IMR-90 (cell line): ENCODE results near the gene WDR6. TPM values are rescaled to one million over a fixed set of nuclear protein-coding genes. Genes with fewer than 3 reads are reported as not detected.

Experiments used
- ATAC-seq: fragments of 200-7000 bp; cut with Tn5 transposase; 2 replicates; pipeline ENCODE4 v1.9.1; 2020; ENCODE audit warnings: low read depth, mild to moderate bottlenecking, moderate library complexity
- BruUV-seq: library from RNA; stranded (reverse); fragments of 400-500 nt; replicated peaks from 2 replicates; lab custom pipeline; 2021; lab: Mats Ljungman, UMichigan
- CTCF ChIA-PET: fragments of 300-600 bp; formaldehyde crosslinking; extraction: SDS; loops from one replicate; lab custom pipeline; 2021; ENCODE audit warnings: antibody characterized with exemption; lab: Yijun Ruan, JAX
- POLR2A ChIA-PET: fragments of 300-600 bp; sonication (Branson Sonifier 250); formaldehyde crosslinking; loops from one replicate; lab custom pipeline; 2022; ENCODE audit warnings: antibody characterized with exemption; ENCODE audit not compliant: unreplicated experiment; lab: Charles Lee
- DNase-seq: peaks from one replicate; pipeline ENCODE4 v3.0.0; 2013
- H2AFZ ChIP-seq: replicated peaks from 2 replicates; pipeline ENCODE3; 2013; ENCODE audit warnings: low read length, mild to moderate bottlenecking; ENCODE audit not compliant: poor library complexity
- H2AK5ac ChIP-seq: 2 replicates; pipeline ENCODE4 v1.6.1; 2013; ENCODE audit warnings: low read depth, low read length, inconsistent platforms
- H2AK9ac ChIP-seq: replicated peaks from 2 replicates; pipeline ENCODE3; 2013; ENCODE audit warnings: mild to moderate bottlenecking, low read depth, low read length, moderate library complexity; ENCODE audit not compliant: poor library complexity
- H2BK120ac ChIP-seq: 2 replicates; pipeline ENCODE4 v1.6.1; 2013; ENCODE audit warnings: low read depth, low read length, inconsistent platforms
- H2BK15ac ChIP-seq: 3 replicates; pipeline ENCODE4 v1.6.1; 2013; ENCODE audit warnings: low read depth, low read length, inconsistent platforms
- H2BK20ac ChIP-seq: 2 replicates; pipeline ENCODE4 v1.6.1; 2013; ENCODE audit warnings: low read depth, mild to moderate bottlenecking, inconsistent platforms, low read length, moderate library complexity
- H2BK5ac ChIP-seq: 2 replicates; pipeline ENCODE4 v1.6.1; 2013; ENCODE audit warnings: mild to moderate bottlenecking, low read depth, low read length, inconsistent platforms; ENCODE audit not compliant: poor library complexity, severe bottlenecking
- H3K14ac ChIP-seq: replicated peaks from 2 replicates; pipeline ENCODE4 v1.6.1; 2013; ENCODE audit warnings: low read depth, low read length, inconsistent platforms
- H3K18ac ChIP-seq: 2 replicates; pipeline ENCODE4 v1.6.1; 2013; ENCODE audit warnings: low read depth, low read length, control low read depth
- H3K23ac ChIP-seq: 2 replicates; pipeline ENCODE4 v1.6.1; 2013; ENCODE audit warnings: low read depth, low read length, inconsistent platforms
- H3K27ac ChIP-seq: 2 replicates; pipeline ENCODE4 v1.5.1; 2013; ENCODE audit warnings: mild to moderate bottlenecking, control low read depth, low read length; ENCODE audit not compliant: insufficient read depth
- H3K27me3 ChIP-seq: 2 replicates; pipeline ENCODE4 v1.6.1; 2013; ENCODE audit warnings: low read length; ENCODE audit not compliant: control insufficient read depth, insufficient read depth
- H3K36me3 ChIP-seq: 2 replicates; pipeline ENCODE4 v1.6.1; 2013; ENCODE audit warnings: low read length, mixed read lengths; ENCODE audit not compliant: control insufficient read depth, insufficient read depth
- H3K4ac ChIP-seq: 2 replicates; pipeline ENCODE4 v1.6.1; 2013; ENCODE audit warnings: low read depth, low read length, inconsistent platforms
- H3K4me1 ChIP-seq: 2 replicates; pipeline ENCODE4 v1.6.1; 2013; ENCODE audit warnings: low read length, mixed read lengths; ENCODE audit not compliant: control insufficient read depth, insufficient read depth
- H3K4me2 ChIP-seq: 2 replicates; pipeline ENCODE4 v1.6.1; 2013; ENCODE audit warnings: low read depth, mild to moderate bottlenecking, control low read depth, low read length, moderate library complexity
- H3K4me3 ChIP-seq: 2 replicates; pipeline ENCODE4 v1.5.1; 2013; ENCODE audit warnings: low read depth, mild to moderate bottlenecking, control low read depth, low read length, moderate library complexity; ENCODE audit not compliant: insufficient read depth
- H3K56ac ChIP-seq: 2 replicates; pipeline ENCODE4 v1.6.1; 2013; ENCODE audit warnings: low read length, inconsistent platforms; ENCODE audit not compliant: insufficient read depth; ENCODE audit errors: extremely low read depth
- H3K79me1 ChIP-seq, 2 experiments: 2 replicates each; pipeline ENCODE4 v1.6.1; 2013; ENCODE audit warnings: low read length in 2 of 2, inconsistent platforms in 1 of 2, low read depth in 1 of 2
- H3K9ac ChIP-seq: 2 replicates; pipeline ENCODE4 v1.6.1; 2013; ENCODE audit warnings: low read depth, low read length, control low read depth
- H3K9me1 ChIP-seq: 2 replicates; pipeline ENCODE4 v1.6.1; 2013; ENCODE audit warnings: low read length, inconsistent platforms; ENCODE audit not compliant: insufficient read depth
- H3K9me3 ChIP-seq: 2 replicates; pipeline ENCODE4 v1.6.1; 2013; ENCODE audit warnings: low read length; ENCODE audit not compliant: control insufficient read depth, insufficient read depth
- H4K20me1 ChIP-seq: 2 replicates; pipeline ENCODE4 v1.6.1; 2013; ENCODE audit warnings: low read length, inconsistent platforms; ENCODE audit not compliant: insufficient read depth
- H4K5ac ChIP-seq: 2 replicates; pipeline ENCODE4 v1.6.1; 2013; ENCODE audit warnings: mild to moderate bottlenecking, low read depth, low read length, control low read depth
- H4K8ac ChIP-seq, 2 experiments: 2 replicates each; pipeline ENCODE4 v1.6.1; 2013; ENCODE audit warnings: low read depth in 2 of 2, low read length in 2 of 2, control low read depth in 1 of 2, inconsistent platforms in 1 of 2
- H4K91ac ChIP-seq: 2 replicates; pipeline ENCODE4 v1.6.1; 2013; ENCODE audit warnings: low read depth, low read length, inconsistent platforms; ENCODE audit not compliant: insufficient read depth
- FOS ChIP-seq: fragments of 150-350 bp; IDR thresholded peaks from 2 replicates; pipeline ENCODE4 v1.6.1; 2016; ENCODE audit warnings: low read depth, low read length
- MAFK ChIP-seq: IDR thresholded peaks from 2 replicates; pipeline ENCODE4 v1.6.1; 2012; ENCODE audit warnings: low read depth, low read length, improper control_type of control experiment
- RAD21 ChIP-seq: IDR thresholded peaks from 2 replicates; pipeline ENCODE4 v1.6.1; 2012; ENCODE audit warnings: low read length, improper control_type of control experiment
- RFX5 ChIP-seq: IDR thresholded peaks from 2 replicates; pipeline ENCODE4 v1.8.0; 2012; ENCODE audit warnings: low read depth, mild to moderate bottlenecking, low read length, moderate library complexity
- USF2 ChIP-seq: fragments of 150-350 bp; IDR thresholded peaks from 2 replicates; pipeline ENCODE4 v1.6.1; 2017; ENCODE audit warnings: mild to moderate bottlenecking, antibody characterized with exemption, low read length, low read depth
- WGBS, 2 experiments: methylation state at CpG; one replicate each; pipeline versions ENCODE4 v1.1.5 to v1.1.7; 2013; ENCODE audit warnings: missing lambda C conversion rate in 2 of 2; ENCODE audit not compliant: insufficient read length in 1 of 2; ENCODE audit errors: extremely low coverage in 2 of 2; 5-methylcytosine and 5-hydroxymethylcytosine counted together
- dilution Hi-C: fragments of 300-500 bp; cut with HindIII; formaldehyde crosslinking; loops from one replicate; pipeline ENCODE4 v1.14.3; 2018; ENCODE audit warnings: low sequenced_read_pairs; ENCODE audit not compliant: unreplicated experiment
- in situ Hi-C: fragments of 300-500 bp; cut with MboI; formaldehyde crosslinking; loops from 3 replicates; pipeline ENCODE4 v1.14.3; 2019; ENCODE audit warnings: low sequenced_read_pairs, inconsistent platforms, mixed read lengths
- intact Hi-C: fragments of 100-400 bp; cut with micrococcal nuclease; formaldehyde crosslinking; loops from 2 replicates; pipeline ENCODE4 v1.10.0; 2022
- polyA plus RNA-seq, 3 experiments: library from polyadenylated mRNA; depleted of rRNA; stranded (reverse); fragments of >200 nt; gene quantifications; 2 replicates each; pipeline ENCODE4 v1.2.3, GENCODE V29; 2012; ENCODE audit warnings: low replicate concordance in 1 of 3
- total RNA-seq: library from RNA; depleted of rRNA; stranded (reverse); fragments of >200 nt; gene quantifications from 2 replicates; pipeline ENCODE4 v1.2.3, GENCODE V29; 2012

The WDR6 gene
- total and polyA plus RNA-seq, 2 of the 4 experiments (the other 2 are of a cell fraction) = 60.9 to 160 TPM

DNA sequence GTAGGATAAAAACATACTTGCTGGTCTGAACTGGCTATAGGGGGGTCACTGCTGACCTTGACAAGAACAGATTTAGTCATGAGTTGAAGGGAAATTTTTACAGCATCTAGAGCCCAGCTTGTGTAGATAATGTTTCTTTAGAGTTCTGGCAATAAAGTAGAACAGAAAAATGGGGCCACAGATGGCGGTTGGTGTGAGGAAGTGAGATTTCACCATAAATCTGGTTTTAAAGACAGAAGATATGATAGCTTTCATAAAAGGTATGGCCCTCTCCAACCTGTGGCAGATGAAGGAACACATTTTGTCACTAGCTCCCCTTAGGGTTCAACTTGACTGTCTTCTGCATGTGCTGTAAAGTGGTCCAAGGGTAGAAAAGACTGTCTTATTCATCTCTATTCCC, 46.4 kb downstream of the WDR6 start:
- no TSS peak for BruUV-seq
- Histone ChIP-seq H3K9me3 (no peaks in the 10 kb centered on the region), H3K4ac (no peak overlapping the region), H3K14ac (no peak overlapping the region), H3K27ac (peak overlapping the region; percentile 58; the same call in 1 of the 2 replicates), H3K18ac (peak overlapping the region; percentile 54; the same call in 1 of the 2 replicates), H3K79me1 (peaks cover 49 to 74% of the 10 kb centered on the region in 2 experiments), H3K4me3 (no peak overlapping the region), H3K9ac (no peak overlapping the region), H3K4me2 (no peak overlapping the region), H2AK9ac (no peak overlapping the region), H2BK120ac (no peak overlapping the region), H3K4me1 (peaks cover 2% of the 10 kb centered on the region; the same call in 1 of the 2 replicates), H2AFZ (no peak overlapping the region), H2BK5ac (peak overlapping the region; percentile 25), H4K5ac (no peak overlapping the region), H4K8ac (0 out of 4 replicates have a peak overlapping the region, but pooled peaks of 1 of the 2 experiments have one; percentile 43), H3K36me3 (peaks cover 35% of the 10 kb centered on the region), H3K27me3 (no peaks in the 10 kb centered on the region), H3K23ac (peak overlapping the region; percentile 13; the same call in 1 of the 2 replicates), H2BK15ac (no peak overlapping the region), H2AK5ac (no peak overlapping the region; the same call in 1 of the 2 replicates), H4K20me1 (peaks cover 7% of the 10 kb centered on the region; the same call in 1 of the 2 replicates), H3K9me1 (peaks cover 19% of the 10 kb centered on the region), H2BK20ac (no peak overlapping the region), H3K56ac (no peak overlapping the region), H4K91ac (no peak overlapping the region)
- intact Hi-C loops (no loop called here), dilution Hi-C loops (no loop called here), in situ Hi-C loops (no loop called here)
- TF ChIP-seq MAFK (no peak), USF2 (no peak), RFX5 (no peak), RAD21 (no peak), FOS (no peak)
- DNase-seq (no peak), ATAC-seq (no peak)
- POLR2A ChIA-PET = no interaction called here
- WGBS, 2 experiments = no CpG with 5 or more reads among the region's 1 CpG
- CTCF ChIA-PET = interaction anchor here (0.5 kb wide), 1 partner anchor 96 kb away, joined by 3 read pairs; no protein-coding TSS in a partner anchor
